HepG2 (cell line): ENCODE results near the gene CCDC201. TPM values are rescaled to one million over a fixed set of nuclear protein-coding genes. Genes with fewer than 3 reads are reported as not detected.

Experiments used
- ARNT2 ChIP-seq: sonication (generic); formaldehyde crosslinking; IDR thresholded peaks from 2 replicates; pipeline ENCODE4 v1.8.0; 2022; ENCODE audit warnings: mild to moderate bottlenecking, low read depth, missing genetic modification reagents, moderate library complexity
- CTCF ChIP-seq: sonication (generic); formaldehyde crosslinking; IDR thresholded peaks from 2 replicates; pipeline ENCODE4 v1.5.0; 2020; ENCODE audit warnings: mild to moderate bottlenecking, missing genetic modification reagents, moderate library complexity
- FLYWCH1 ChIP-seq: sonication (generic); formaldehyde crosslinking; IDR thresholded peaks from 2 replicates; pipeline ENCODE4 v1.8.1; 2023; ENCODE audit warnings: mild to moderate bottlenecking, missing genetic modification reagents
- FOXC1 ChIP-seq: sonication (generic); formaldehyde crosslinking; IDR thresholded peaks from 2 replicates; pipeline ENCODE4 v1.8.0; 2022; ENCODE audit warnings: mild to moderate bottlenecking, missing genetic modification reagents, borderline replicate concordance
- FOXJ3 ChIP-seq: sonication (generic); formaldehyde crosslinking; IDR thresholded peaks from 2 replicates; pipeline ENCODE4 v1.4.0; 2020; ENCODE audit warnings: missing genetic modification reagents, mild to moderate bottlenecking, borderline replicate concordance
- HNF4A ChIP-seq: sonication (generic); formaldehyde crosslinking; IDR thresholded peaks from 2 replicates; pipeline ENCODE4 v1.4.0; 2020; ENCODE audit warnings: missing genetic modification reagents
- KIAA2018 ChIP-seq: sonication (generic); formaldehyde crosslinking; IDR thresholded peaks from 2 replicates; pipeline ENCODE4 v1.5.0; 2020; ENCODE audit warnings: mild to moderate bottlenecking, missing genetic modification reagents, borderline replicate concordance
- KLF12 ChIP-seq: sonication (generic); formaldehyde crosslinking; IDR thresholded peaks from 2 replicates; pipeline ENCODE4 v1.4.0; 2020; ENCODE audit warnings: missing genetic modification reagents, borderline replicate concordance
- MNT ChIP-seq: fragments of 450-650 bp; IDR thresholded peaks from 2 replicates; pipeline ENCODE4 v1.6.1; 2016
- RARA ChIP-seq: IDR thresholded peaks from 2 replicates; pipeline ENCODE4 v1.6.1; 2016; ENCODE audit warnings: missing genetic modification reagents, missing compliant biosample characterization
- RFX5 ChIP-seq: IDR thresholded peaks from 2 replicates; pipeline ENCODE4 v1.6.1; 2011; ENCODE audit warnings: low read depth, low read length, improper control_type of control experiment
- SUZ12 ChIP-seq: fragments of 150-350 bp; IDR thresholded peaks from 2 replicates; pipeline ENCODE4 v1.6.1; 2014; ENCODE audit warnings: low read depth, low read length
- XRCC5 ChIP-seq: fragments of 200-400 bp; formaldehyde crosslinking; optimal IDR thresholded peaks from 2 replicates; pipeline ENCODE3; 2017; ENCODE audit warnings: mild to moderate bottlenecking, low read length
- ZFP36L2 ChIP-seq: sonication (generic); formaldehyde crosslinking; IDR thresholded peaks from 2 replicates; pipeline ENCODE4 v1.4.0; 2020; ENCODE audit warnings: missing genetic modification reagents
- ZNF224 ChIP-seq: sonication (generic); formaldehyde crosslinking; IDR thresholded peaks from 2 replicates; pipeline ENCODE4 v1.5.0; 2020; ENCODE audit warnings: mild to moderate bottlenecking, missing genetic modification reagents
- ZNF784 ChIP-seq: sonication (generic); formaldehyde crosslinking; IDR thresholded peaks from 2 replicates; pipeline ENCODE4 v1.5.1; 2020; ENCODE audit warnings: missing genetic modification reagents, mild to moderate bottlenecking, borderline replicate concordance
- polyA plus RNA-seq, 8 experiments: library from polyadenylated mRNA; depleted of rRNA in 3 of 8; stranded (reverse) in 7 of 8; unstranded in 1 of 8; fragments of >200 nt; fragmentation: Illumina TruSeq in 4 of 8; extraction: Trizol in 4 of 8; gene quantifications; 2 replicates each; pipeline versions ENCODE4 v1.2.1 to v1.2.3, GENCODE V29; 2011 to 2016; ENCODE audit warnings: low read depth in 4 of 8, missing spikeins in 1 of 8, mixed read lengths in 1 of 8; ENCODE audit not compliant: insufficient read depth in 1 of 8
- total RNA-seq, 5 experiments: library from RNA; depleted of rRNA; stranded (reverse); fragments of >200 nt; fragmentation: Illumina TruSeq; extraction: Trizol; gene quantifications; 2 replicates each; pipeline ENCODE4 v1.2.3, GENCODE V29; 2016; ENCODE audit warnings: low read depth in 1 of 5

CCDC201 gene
- total and polyA plus RNA-seq, 2 of the 13 experiments (the other 11 are each of a cell fraction or from before 2014, with no cell fraction given) = 0.92 TPM; not detected in 1

- TF ChIP-seq CTCF (CRISPR knock-in tag) (peak; percentile 23), RARA (CRISPR knock-in tag) (peak; percentile 76), FOXJ3 (CRISPR knock-in tag) (peak; percentile 88), FOXC1 (CRISPR knock-in tag) (peak; percentile 92), ZNF224 (CRISPR knock-in tag) (peak; percentile 84; the same call in 1 of the 2 replicates), KIAA2018 (no peak), XRCC5 (no peak), HNF4A (peak; percentile 77), ZNF784 (peak; percentile 73), ZFP36L2 (CRISPR knock-in tag) (0 out of 2 replicates have a peak, but pooled peaks have one; percentile 36), MNT (0 out of 2 replicates have a peak, but pooled peaks have one; percentile 31), SUZ12 (no peak), RFX5 (no peak), ARNT2 (CRISPR knock-in tag) (peak; percentile 85), KLF12 (CRISPR knock-in tag) (peak; percentile 93), FLYWCH1 (CRISPR knock-in tag) (peak; percentile 81; the same call in 1 of the 2 replicates)
These were observed 15.5 kb upstream of the CCDC201 start, which contains the start of gene IGFBP1 (continued) for GRCh38 chr7:45888185-45888992.
